ENCODE measurements around the gene RUNDC3A.

DNA sequence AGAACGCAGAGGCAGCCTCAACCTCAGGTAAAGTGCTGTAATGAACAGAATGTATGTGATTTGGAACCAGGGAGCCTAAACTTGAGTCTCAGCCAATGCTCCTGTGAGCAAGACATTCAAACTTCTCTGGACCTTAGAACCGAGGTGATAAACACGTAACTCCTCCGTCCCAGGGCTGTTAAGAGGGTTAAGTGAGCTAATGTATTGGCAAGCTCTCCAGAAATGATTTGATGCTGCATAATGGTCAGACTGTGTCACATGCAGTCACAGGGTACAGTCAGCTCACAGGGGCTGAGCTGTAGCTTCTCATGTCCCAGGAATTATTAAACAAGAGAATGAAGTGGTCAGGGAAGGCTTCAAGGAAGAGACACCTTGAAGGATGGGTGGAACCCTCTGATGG is 30.4 kb upstream of the RUNDC3A start:
- TF ChIP-seq, protein P1, sequence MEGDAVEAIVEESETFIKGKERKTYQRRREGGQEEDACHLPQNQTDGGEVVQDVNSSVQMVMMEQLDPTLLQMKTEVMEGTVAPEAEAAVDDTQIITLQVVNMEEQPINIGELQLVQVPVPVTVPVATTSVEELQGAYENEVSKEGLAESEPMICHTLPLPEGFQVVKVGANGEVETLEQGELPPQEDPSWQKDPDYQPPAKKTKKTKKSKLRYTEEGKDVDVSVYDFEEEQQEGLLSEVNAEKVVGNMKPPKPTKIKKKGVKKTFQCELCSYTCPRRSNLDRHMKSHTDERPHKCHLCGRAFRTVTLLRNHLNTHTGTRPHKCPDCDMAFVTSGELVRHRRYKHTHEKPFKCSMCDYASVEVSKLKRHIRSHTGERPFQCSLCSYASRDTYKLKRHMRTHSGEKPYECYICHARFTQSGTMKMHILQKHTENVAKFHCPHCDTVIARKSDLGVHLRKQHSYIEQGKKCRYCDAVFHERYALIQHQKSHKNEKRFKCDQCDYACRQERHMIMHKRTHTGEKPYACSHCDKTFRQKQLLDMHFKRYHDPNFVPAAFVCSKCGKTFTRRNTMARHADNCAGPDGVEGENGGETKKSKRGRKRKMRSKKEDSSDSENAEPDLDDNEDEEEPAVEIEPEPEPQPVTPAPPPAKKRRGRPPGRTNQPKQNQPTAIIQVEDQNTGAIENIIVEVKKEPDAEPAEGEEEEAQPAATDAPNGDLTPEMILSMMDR (IDR thresholded peaks at IDR 0.05; ENCODE audit: low read depth, low read length) = no peak
- no peak for TF ChIP-seq EZH2phosphoT487 (IDR thresholded peaks at IDR 0.05; ENCODE audit: low read depth)

All from OCI-LY3 (cell line).